Measurements from ENCODE around the gene MBD3. TPM values are rescaled to one million over a fixed set of nuclear protein-coding genes. Genes with fewer than 3 reads are reported as not detected.

The MBD3 gene
- total and polyA plus RNA-seq, 4 donors = 12.4 to 57.6 (median 50.2) TPM

- no peak for DNase-seq (ENCODE audit: low spot score)
- no peaks in the 10 kb centered on the region for H3K36me3 ChIP-seq (ENCODE audit: control insufficient read depth in 4 of 4, insufficient read depth in 3 of 4, low read depth in 1 of 4, low read length in 3 of 4)
- TF ChIP-seq RAD21 (IDR thresholded peaks at IDR 0.05) = no peak
- no peak overlapping the region for H3K27ac ChIP-seq (ENCODE audit: low read depth in 1 of 2, low read length in 2 of 2)
- no peak overlapping the region for H3K9ac ChIP-seq (ENCODE audit: low read depth in 1 of 2, low read length in 2 of 2)
- H3K4me1 ChIP-seq (ENCODE audit: control insufficient read depth in 4 of 4, insufficient read depth in 4 of 4, low read length in 3 of 4) = peaks cover 0 to 5% (median 2%) of the 10 kb centered on the region in 4 donors
- no peak overlapping the region for H3K4me3 ChIP-seq (ENCODE audit: low read depth in 1 of 3, low read length in 3 of 3)
- H3K9me3 ChIP-seq (ENCODE audit: control insufficient read depth in 4 of 4, low read length in 3 of 4) = no peaks in the 10 kb centered on the region
- H3K27me3 ChIP-seq (ENCODE audit: control insufficient read depth in 4 of 4, insufficient read depth in 4 of 4, low read length in 3 of 4) = peaks cover 0 to 20% (median 5%) of the 10 kb centered on the region in 4 donors
- 78% methylated on average over 23 of the region's 23 CpGs for WGBS
Measured at GRCh38 chr19:1528596-1529429, 63.9 kb downstream of the MBD3 start.

- WGBS = 80% methylated on average over 27 of the region's 27 CpGs
- H3K9ac ChIP-seq (ENCODE audit: low read depth in 1 of 2, low read length in 2 of 2) = no peak overlapping the region
- DNase-seq (ENCODE audit: low spot score) = no peak
- H3K4me1 ChIP-seq (ENCODE audit: control insufficient read depth in 4 of 4, insufficient read depth in 4 of 4, low read length in 3 of 4) = peaks cover 0 to 5% (median 2%) of the 10 kb centered on the region in 4 donors
- H3K27me3 ChIP-seq (ENCODE audit: control insufficient read depth in 4 of 4, insufficient read depth in 4 of 4, low read length in 3 of 4) = peaks cover 0 to 26% (median 7%) of the 10 kb centered on the region in 4 donors
- no peak overlapping the region for H3K27ac ChIP-seq (ENCODE audit: low read depth in 1 of 2, low read length in 2 of 2)
- H3K9me3 ChIP-seq (ENCODE audit: control insufficient read depth in 4 of 4, low read length in 3 of 4) = no peaks in the 10 kb centered on the region
- H3K36me3 ChIP-seq (ENCODE audit: control insufficient read depth in 4 of 4, insufficient read depth in 3 of 4, low read depth in 1 of 4, low read length in 3 of 4) = no peaks in the 10 kb centered on the region
- no peak for TF ChIP-seq ZBTB33 (IDR thresholded peaks at IDR 0.05)
- no peak for TF ChIP-seq TAF1 (conservative IDR thresholded peaks at IDR 0.05)
- TF ChIP-seq MAX (IDR thresholded peaks at IDR 0.05) = no peak
- no peak for TF ChIP-seq FOXA2 (IDR thresholded peaks at IDR 0.05)
- H3K4me3 ChIP-seq (ENCODE audit: low read depth in 1 of 3, low read length in 3 of 3) = no peak overlapping the region
Measured at GRCh38 chr19:1527650-1528309, 64.9 kb downstream of the MBD3 start.

GRCh38 chr19:1526979-1527649, 65.6 kb downstream of the MBD3 start:
- no peak for DNase-seq (ENCODE audit: low spot score)
- Histone ChIP-seq H3K4me3 (ENCODE audit: low read depth in 1 of 3, low read length in 3 of 3) (no peak overlapping the region), H3K36me3 (ENCODE audit: control insufficient read depth in 4 of 4, insufficient read depth in 3 of 4, low read depth in 1 of 4, low read length in 3 of 4) (no peaks in the 10 kb centered on the region), H3K27ac (ENCODE audit: low read depth in 1 of 2, low read length in 2 of 2) (no peak overlapping the region), H3K27me3 (ENCODE audit: control insufficient read depth in 4 of 4, insufficient read depth in 4 of 4, low read length in 3 of 4) (peaks cover 0 to 26% (median 7%) of the 10 kb centered on the region in 4 donors), H3K9ac (ENCODE audit: low read depth in 1 of 2, low read length in 2 of 2) (no peak overlapping the region), H3K4me1 (ENCODE audit: control insufficient read depth in 4 of 4, insufficient read depth in 4 of 4, low read length in 3 of 4) (peaks cover 0 to 5% (median 2%) of the 10 kb centered on the region in 4 donors), H3K9me3 (ENCODE audit: control insufficient read depth in 4 of 4, low read length in 3 of 4) (no peaks in the 10 kb centered on the region)
- WGBS = 72% methylated on average over 18 of the region's 18 CpGs
- TF ChIP-seq FOXA2 (IDR thresholded peaks at IDR 0.05) = no peak
- TF ChIP-seq TAF1 (conservative IDR thresholded peaks at IDR 0.05) = no peak
- TF ChIP-seq YY1 (IDR thresholded peaks at IDR 0.05) = no peak
- no peak for TF ChIP-seq REST (IDR thresholded peaks at IDR 0.05)
- no peak for TF ChIP-seq HNF4G (IDR thresholded peaks at IDR 0.05)
- no peak for TF ChIP-seq JUND (IDR thresholded peaks at IDR 0.05)
- TF ChIP-seq CTCF (IDR thresholded peaks at IDR 0.05; ENCODE audit: low read depth, low read length, missing input control) = no peak
- TF ChIP-seq EGR1 (IDR thresholded peaks at IDR 0.05; ENCODE audit: low read depth in 2 of 2) = no peak
- no peak for TF ChIP-seq RAD21 (IDR thresholded peaks at IDR 0.05)
- TF ChIP-seq SP1 (IDR thresholded peaks at IDR 0.05) = no peak
- TF ChIP-seq ZBTB33 (IDR thresholded peaks at IDR 0.05) = no peak
- no peak for TF ChIP-seq GABPA (IDR thresholded peaks at IDR 0.05 in 1 of 2, conservative IDR thresholded peaks at IDR 0.05 in 1 of 2)
- no peak for TF ChIP-seq HNF4A (conservative IDR thresholded peaks at IDR 0.05)
